HG02973 (cell line): ENCODE measurements around the gene TDP2.
"Not testable (repeated sequence)": the region's sequence is repeated elsewhere in the genome, so short reads cannot be mapped to it uniquely, and the experiment has no call there.

Experiments
- ATAC-seq: cut with Tn5 transposase; IDR thresholded peaks from one replicate; pipeline ENCODE4 v1.9.1; 2021; ENCODE audit warnings: moderate library complexity; ENCODE audit not compliant: unreplicated experiment

TDP2 gene

DNA sequence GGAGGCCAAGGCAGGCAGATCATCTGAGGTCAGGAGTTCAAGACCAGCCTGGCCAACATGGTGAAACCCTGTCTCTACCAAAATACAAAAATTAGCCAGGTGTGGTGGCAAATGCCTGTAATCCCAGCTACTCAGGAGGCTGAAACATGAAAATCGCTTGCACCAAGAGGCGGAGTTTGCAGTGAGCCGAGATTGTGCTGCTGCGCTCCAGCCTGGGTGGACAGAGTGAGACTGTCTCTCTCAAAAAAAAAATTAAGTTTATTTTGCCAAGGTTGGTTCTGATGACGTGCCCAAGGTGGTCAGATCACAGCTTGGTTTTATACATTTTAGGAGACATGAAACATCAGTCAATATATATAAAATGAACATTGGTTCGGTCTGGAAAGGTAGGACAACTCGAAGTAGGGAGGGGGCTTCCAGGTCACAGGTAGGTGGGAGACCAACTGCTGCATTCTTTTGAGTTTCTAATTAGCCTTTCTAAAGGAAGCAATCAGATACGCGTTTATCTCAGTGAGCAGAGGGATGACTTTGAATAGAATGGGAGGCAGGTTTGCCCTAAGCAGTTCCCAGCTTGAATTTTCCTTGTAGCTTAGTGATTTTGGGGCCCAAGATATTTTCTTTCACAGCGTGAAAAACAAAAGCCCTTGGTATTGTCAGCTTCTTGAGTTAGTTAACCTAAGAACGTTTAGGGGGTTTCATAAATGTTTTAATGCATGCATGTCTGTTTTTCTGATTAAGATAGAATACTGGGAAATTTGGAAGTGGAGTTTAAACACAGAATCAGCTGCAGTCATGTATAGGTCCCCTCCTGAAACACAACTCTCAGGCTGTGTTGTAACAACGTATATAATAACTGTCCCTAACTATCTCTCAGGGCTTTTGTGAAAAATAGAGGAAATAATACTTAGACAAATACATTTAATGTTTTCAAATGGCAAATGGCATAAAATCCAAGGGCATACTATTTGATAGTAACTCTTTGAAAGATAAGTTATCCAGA, 16.9 kb upstream of the TDP2 start:
- ATAC-seq, result no peak

DNA sequence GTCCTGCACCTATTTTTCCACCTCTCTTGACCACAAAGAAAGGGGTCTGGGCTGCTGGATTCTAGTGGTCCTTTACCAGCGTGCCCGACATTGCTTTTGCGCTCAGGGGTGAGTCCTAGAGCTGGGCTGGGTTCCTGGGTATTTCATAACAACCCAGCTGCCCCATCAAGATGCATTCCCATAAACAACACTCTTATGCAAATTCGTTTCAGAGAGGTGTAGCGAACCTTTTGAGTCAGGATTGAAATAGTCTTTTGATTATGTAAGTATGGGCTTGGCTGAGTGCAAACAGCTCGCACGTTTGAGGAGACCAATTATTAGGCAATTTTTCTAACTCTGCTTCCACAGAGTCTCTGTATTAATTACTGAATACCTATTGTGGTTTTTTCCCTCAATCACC, 13.9 kb upstream of the TDP2 start:
- ATAC-seq, result no peak

DNA sequence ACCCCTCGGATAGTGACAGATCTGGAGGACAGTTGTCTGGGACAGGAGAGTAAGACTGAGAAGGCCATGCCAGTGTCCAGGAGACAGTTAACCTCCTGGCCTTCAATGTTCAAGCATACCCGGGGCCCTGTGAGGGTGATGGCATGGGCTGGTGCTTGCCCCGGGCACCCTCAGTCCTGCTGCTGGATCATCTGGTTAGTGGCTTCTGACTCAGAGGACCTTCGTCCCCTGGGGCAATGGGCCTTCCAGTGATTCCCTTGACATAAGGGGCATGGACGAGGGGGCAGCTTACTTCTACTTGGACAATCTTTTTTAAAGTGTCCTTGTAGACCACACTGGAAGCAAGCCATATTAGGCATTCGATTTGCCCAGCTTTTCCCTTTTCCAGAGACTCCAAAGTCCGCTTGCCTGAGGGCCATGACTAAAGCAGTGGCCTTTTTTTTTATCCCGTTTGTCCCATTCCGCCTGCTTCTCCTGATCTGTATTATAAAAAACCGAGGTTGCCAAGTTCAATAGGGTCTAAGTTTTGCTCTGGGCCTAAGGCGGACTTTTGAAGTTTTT, 12.2 kb upstream of the TDP2 start:
- not testable (repeated sequence) for ATAC-seq

DNA sequence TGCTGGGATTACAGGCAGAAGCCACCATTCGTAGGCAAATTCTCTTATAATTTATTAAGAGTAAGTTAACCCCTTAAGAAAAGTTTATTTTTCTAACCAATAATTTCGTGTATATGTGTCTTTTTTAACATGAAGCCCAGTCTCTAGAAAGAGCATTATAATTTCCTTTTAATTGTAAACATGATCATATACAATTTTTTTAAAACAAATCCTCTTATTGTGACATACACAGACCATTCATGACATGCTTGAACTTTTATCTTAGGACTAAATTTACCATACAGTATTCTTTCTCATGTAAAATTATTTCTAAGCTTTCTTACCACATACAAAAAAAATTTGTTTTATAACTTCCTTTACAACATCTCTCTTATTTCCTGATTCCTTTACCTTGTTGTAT, 6.9 kb upstream of the TDP2 start:
- ATAC-seq, result no peak

DNA sequence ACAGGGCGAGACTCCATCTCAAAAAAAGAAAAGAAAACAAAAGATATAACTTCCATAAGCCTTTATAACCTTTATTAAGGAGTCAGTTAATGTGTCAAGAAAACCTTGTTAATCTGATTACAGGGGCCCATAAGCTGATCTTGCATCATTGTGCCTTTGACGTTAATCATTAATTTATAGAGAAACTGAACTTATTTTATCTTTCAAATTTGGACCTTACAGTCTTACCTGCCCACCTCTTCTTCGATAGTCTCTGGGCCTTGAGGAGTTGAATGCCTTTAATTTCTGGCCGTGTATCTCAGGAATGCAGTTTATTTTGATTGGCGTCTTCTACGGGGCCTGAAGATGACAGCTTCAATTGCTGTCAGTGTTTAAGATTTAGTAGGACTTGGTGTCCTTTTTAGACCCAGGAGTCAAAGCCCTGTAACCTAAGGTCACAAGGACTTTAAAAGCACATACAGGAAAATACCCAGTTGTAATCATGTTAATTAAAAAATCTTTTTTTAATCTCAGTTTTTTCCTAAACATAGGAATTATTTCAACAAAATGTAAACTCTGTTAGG, 6.0 kb upstream of the TDP2 start:
- no peak for ATAC-seq

DNA sequence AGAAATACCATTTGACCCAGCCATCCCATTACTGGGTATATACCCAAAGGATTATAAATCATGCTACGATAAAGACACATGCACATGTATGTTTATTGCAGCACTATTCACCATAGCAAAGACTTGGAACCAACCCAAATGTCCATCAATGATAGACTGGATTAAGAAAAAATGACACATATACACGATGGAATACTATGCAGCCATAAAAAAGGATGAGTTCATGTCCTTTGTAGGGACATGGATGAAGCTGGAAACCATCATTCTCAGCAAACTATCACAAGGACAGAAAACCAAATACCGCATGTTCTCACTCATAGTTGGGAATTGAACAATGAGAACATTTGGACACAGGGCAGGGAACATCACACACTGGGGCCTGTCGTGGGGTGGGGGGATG, 4.4 kb upstream of the TDP2 start:
- ATAC-seq, result not testable (repeated sequence)

DNA sequence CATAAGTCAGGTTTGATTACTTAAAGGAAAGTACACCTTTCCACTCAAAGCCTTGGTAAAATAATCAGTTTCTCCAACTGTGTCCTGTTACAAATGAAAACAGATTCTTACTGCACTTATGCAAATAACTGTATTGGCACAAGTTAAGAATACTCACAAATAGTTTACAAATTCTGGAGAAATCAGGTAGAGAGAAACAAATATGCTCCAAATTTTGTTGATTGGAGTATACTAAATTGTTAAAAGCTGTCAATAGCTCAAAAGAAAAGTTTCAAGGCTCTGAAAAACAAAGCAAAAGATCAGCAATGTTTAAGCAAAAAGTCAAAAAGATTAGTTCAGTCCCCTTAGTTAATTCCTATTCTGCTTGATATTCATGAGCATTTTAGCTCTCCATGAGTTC, 3.8 kb upstream of the TDP2 start:
- not testable (repeated sequence) for ATAC-seq

DNA sequence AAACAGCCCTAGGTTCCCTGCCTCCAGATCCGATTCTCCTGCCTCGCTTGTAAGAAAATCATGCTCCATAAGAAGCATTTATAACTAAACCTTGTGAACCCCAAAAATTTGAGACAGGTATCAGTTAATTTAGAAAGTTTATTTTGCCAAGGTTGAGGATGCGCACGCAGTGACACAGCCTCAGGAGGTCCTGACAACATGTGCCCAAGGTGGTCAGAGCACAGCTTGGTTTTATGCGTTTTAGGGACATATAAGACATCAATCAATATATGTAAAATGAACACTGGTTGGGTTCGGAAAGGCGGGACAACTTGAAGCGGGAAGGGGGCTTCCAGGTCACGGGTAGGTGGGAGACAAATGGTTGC, 2.3 kb upstream of the TDP2 start:
- ATAC-seq, result no peak

DNA sequence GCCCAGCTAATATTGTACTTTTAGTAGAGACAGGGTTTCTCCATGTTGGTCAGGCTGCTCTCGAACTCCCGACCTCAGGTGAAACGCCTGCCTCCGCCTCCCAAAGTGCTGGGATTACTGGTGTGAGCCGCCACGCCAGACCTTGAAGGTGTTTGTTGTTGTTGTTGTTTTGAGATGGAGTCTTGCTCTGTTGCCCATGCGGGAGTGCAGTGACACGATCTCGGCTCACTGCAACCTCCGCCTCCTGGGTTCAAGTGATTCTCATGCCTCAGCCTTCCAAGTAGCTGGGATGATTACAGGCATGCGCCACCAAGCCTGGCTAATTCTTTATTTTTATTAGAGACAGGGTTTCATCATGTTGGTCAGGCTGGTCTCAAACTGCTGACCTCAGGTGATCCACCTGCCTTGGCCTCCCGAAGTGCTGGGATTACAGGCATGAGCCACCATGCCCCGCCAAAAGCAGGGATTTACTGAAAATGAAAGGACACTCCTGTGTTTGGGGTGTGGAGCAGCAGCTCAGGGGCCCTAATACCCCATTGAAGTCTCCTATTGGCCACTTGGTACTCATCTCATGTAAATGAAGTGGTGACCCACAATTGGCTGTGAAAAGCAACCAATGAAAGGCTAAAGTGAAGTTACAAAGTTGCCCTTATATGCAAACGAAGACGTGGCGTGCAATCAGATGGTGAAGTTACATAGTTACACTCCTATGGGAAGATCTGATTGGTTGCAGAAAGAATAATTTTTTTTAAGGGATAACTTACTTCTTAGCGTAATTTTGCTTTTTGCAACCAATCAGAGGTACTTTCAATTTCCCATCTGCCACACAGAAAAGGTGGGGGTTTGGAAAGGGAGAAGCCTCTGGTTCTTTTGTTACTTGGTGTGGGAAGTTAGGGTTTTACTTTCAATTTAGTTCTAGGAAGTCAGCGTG, 1.6 kb upstream of the TDP2 start:
- not testable (repeated sequence) for ATAC-seq

DNA sequence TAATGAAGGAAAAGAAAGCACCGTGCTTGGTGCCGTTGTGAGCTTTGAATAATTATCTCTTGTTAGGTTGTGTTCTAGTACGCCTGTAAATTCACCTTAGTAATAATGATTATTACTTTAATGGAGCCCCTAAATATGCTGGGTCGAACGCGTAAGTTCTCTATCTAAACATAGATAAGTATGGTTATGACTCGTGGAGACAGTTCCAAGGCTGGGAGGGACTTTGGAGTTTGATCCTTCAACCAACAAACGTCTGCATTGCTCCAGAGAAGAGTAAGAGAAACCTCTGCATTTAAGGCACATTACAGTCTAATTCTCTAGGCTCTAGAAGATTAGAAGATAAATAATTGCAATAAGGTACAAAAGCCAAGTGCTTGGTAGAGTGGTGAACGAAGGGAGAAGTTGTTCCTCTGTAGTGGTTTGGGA, 692 bp upstream of the TDP2 start:
- ATAC-seq, result peak; percentile 6

DNA sequence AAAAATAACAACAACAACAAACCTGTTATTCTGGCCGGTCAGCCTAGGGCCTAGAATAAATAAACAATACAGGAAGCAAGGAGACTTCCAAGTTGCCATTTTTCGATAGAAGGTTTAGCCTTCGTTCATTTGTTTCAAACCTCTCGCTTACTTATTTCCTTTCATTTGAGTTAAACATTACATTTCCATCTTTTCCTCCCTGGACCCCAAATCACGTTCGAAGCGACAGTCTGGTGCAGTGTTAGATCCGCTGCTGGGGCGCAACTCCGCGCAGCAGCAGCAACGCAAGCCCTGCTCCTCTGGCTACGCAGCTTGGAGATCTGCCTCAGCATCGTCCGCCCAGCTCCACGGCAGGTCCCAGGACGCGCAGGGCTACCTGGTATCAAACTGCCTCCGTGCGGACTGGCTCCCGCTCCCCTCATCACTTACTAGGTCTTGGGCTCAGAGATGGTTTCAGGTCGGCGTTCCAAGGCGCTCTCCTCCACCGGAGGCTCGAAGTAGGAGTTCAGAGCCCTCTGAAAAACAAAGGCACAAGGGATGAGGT, 530 bp downstream of the TDP2 start:
- peak; percentile 28 for ATAC-seq

DNA sequence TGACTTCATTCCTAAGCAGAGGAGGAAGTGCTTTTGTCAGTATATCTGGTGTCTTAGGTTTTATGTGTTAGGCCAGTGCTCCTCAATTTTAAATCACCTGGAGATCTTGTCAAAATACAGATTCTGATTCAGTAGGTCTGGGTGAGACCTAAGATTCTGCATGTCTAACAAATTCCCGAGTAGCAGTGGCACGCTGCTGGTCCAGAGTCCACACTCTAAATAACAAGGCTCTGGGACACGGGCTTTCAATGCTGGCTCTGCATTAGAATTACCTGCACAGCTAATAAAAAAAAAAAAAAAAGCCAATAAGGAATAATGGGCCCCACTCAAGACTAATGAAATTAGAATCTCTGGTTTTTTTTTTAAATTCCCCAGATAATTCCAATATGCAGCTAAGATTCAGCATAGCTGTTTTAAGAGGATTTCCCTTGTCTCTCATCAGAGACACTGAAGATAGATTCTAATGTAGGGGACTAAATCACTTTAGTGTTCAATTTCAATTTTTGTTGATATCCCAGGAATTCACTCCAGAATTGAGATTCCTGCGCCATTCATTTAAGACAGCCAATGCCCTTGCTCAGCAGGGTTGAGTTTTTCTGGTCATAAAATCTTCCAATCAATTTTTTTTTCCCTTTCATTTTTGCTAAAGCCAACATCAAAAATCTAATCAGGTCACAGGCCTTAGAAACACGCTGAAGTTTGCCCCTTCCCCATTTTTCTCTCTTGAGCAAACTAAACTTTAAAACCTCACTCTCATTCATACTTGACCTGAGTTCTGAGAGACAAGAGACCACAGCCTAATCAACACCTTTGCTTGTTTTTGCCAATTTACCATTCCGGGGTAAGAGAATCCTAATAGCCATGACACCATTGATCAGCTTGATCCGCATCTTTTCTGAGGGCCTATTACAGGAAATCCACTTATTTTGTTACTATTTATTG, 2.4 kb downstream of the TDP2 start:
- no peak for ATAC-seq

DNA sequence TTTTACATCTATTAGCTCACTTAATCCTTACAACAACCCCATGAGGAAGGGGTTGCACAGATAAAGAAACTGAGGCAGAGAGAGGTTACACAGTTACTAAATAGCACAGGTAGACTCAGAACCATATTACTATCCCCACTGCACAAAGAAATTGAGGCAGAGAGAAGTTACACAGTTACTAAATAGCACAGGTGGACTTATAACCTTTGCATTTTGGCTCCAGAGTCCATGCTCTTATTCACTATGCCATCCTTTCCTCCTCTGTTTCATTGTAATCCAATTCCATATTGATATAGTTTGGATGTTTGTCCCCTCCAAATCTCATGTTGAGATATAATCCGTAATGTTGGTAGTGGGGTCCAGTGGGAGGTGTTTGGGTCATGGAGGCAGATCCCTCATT, 3.5 kb downstream of the TDP2 start:
- ATAC-seq, result no peak

DNA sequence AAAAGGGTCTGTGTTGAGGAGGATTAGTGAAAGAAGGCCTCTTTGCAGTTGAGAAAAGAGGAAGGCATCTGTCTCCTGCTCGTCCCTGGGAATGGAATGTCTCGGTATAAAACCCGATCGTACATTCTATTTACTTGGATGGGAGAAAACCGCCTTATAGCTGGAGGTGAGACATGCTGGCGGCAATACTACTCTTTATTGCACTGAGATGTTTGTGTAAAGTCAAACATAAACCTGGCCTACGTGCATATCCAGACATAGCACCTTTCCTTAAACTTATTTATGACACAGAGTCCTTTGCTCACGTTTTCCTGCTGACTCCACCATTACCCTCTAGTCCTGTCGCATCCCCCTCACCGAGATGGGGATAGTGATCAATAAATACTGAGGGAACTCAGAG, 4.5 kb downstream of the TDP2 start:
- ATAC-seq, result no peak

DNA sequence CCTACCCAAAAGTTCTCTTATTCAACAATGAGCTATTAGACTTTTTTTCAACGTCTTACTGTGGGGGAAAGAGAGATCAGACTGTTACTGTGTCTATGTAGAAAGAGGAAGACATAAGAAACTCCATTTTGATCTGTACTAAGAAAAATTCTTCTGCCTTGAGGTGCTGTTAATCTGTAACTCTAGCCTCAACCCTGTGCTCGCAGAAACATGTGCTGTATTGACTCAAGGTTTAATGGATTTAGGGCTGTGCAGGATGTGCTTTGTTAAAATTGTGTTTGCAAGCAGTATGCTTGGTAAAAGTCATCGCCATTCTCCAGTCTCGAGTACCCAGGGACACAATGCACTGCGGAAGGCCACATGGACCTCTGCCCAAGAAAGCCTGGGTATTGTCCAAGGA, 4.9 kb downstream of the TDP2 start:
- not testable (repeated sequence) for ATAC-seq

DNA sequence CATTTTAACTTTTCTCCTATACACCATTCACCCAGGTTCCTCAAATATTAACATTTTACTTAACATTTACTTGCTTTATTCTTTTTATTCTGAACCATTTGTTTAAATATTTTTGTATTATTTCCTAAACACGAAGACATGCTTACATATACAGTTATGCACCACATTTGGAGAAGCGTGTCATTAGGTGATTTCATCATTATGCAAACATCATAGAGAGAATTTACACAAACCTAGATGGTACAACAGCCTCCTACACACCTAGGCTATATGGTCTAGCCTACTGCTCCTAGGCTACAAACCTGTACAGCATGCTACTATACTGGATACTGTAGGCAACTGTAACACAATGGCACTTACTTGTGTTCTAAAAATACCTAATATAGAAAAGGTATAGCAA, 6.6 kb downstream of the TDP2 start:
- ATAC-seq, result no peak

DNA sequence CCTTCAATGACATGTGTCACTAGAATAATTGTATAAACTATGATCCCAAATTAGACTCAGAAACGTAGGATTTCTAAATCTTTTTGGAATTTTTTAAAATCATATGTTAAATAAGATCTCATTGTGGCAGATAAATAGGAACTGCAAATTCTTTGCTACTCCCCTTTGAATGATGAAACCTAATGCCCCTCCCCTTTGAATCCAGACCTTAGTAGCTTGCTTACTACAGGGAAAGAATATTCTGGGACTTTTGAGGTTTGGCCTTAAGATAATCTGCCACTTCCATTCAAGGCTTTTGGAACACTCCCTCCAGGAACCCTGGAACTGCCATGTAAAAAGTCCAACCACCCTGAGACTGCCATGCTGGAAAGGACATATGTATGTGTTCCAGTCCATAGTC, 7.1 kb downstream of the TDP2 start:
- no peak for ATAC-seq

DNA sequence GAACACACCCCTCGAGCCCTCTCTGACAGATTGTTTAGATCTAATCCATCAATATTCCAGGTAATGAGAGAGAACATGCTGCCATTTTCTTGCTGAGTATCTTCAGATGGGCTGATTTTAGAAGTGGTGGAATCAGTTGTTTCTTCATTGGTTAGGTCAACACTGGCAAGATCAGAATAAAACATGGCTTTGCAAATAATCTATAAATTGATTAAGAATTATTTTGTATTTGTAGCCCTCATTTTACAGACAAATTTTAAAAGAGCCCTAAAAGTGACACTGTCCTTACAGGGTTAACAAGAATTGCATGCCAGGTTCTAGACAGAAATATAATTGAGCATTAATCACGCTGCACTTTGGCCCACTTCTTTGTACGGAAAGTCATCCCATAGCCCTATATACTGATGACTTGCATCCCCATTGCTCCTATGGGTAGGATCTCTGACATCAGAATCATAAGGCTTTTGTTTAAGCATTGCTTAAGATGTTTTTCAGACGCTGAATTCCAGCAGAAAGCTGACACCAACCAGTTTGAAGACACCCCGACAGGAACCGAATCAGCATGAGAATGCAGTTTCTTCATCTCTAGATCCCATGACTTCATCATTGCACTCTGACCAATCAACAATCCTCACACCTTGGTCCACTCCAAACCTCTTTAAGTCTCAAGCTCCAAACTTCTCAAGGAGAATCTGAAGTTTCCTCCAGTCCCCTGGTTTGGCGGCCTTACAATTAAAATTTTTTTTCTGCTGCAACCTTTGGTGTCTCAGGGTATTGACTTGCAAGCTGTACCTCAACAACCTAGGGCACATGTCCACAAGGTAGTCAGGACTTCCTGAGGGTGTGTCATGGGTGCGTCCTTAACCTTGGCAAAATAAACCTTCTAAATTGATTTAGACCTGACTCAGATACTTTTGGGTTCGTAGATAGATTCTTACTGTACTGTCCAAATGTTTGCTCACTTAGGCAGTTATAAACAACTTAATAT, 7.8 kb downstream of the TDP2 start:
- no peak for ATAC-seq
